Heart left ventricle (tissue), 16 donors: ENCODE results near the gene TMEM236. TPM values are rescaled to one million over a fixed set of nuclear protein-coding genes. Genes with fewer than 3 reads are reported as not detected.

Source experiments
- ATAC-seq, 4 donors: fragments of 200-7000 bp; cut with Tn5 transposase; one replicate each; pipeline ENCODE4 v1.9.1; 2020 to 2022; ENCODE audit warnings: moderate library complexity in 4 of 4, mild to moderate bottlenecking in 3 of 4, moderate number of reproducible peaks in 1 of 4
- DNase-seq, 5 donors: peaks; one replicate each; pipeline ENCODE4 v3.0.0-alpha.2; 2020
- H3K27ac ChIP-seq, 12 donors: fragments of 200-600 bp; sonication (generic) in 4 of 12; one replicate each; pipeline versions ENCODE4 v1.5.0 to v1.8.0; 2016 to 2022; ENCODE audit warnings: mild to moderate bottlenecking in 2 of 12
- H3K27me3 ChIP-seq, 9 donors: fragments of 200-600 bp; sonication (generic) in 2 of 9; one replicate each; pipeline versions ENCODE4 v1.5.1 to v1.8.0; 2016 to 2022; ENCODE audit warnings: mild to moderate bottlenecking in 3 of 9
- H3K36me3 ChIP-seq, 9 donors: fragments of 200-600 bp; sonication (generic) in 2 of 9; one replicate each; pipeline versions ENCODE4 v1.5.0 to v1.8.0; 2018 to 2022; ENCODE audit warnings: mild to moderate bottlenecking in 2 of 9
- H3K4me1 ChIP-seq, 12 donors: fragments of 200-600 bp; sonication (generic) in 4 of 12; one replicate each; pipeline versions ENCODE4 v1.5.0 to v1.8.0; 2016 to 2022; ENCODE audit warnings: mild to moderate bottlenecking in 3 of 12
- H3K4me3 ChIP-seq, 12 donors: fragments of 200-600 bp; sonication (generic) in 4 of 12; one replicate each; pipeline versions ENCODE4 v1.5.0 to v1.8.0; 2017 to 2022; ENCODE audit warnings: mild to moderate bottlenecking in 9 of 12, moderate library complexity in 4 of 12
- H3K9me3 ChIP-seq, 12 donors: fragments of 200-600 bp; sonication (generic) in 4 of 12; one replicate each; pipeline versions ENCODE4 v1.5.0 to v1.8.0; 2016 to 2022; ENCODE audit warnings: mild to moderate bottlenecking in 1 of 12
- CTCF ChIP-seq, 12 donors: fragments of 200-600 bp; sonication (generic) in 4 of 12; IDR thresholded peaks; one replicate each; pipeline versions ENCODE4 v1.5.0 to v1.8.0; 2018 to 2022; ENCODE audit warnings: antibody characterized with exemption in 12 of 12, mild to moderate bottlenecking in 5 of 12
- POLR2A ChIP-seq, 2 donors: fragments of 450-650 bp; IDR thresholded peaks; one replicate each; pipeline ENCODE4 v1.6.1; 2017; ENCODE audit warnings: antibody characterized with exemption in 2 of 2, mild to moderate bottlenecking in 2 of 2, moderate library complexity in 2 of 2
- WGBS, 4 donors: extraction: QIAGEN DNeasy Blood & Tissue Kit in 2 of 4; methylation state at CpG; one replicate each; pipeline versions ENCODE4 v1.1.5 to v1.1.7; 2013 to 2018; 5-methylcytosine and 5-hydroxymethylcytosine counted together
- intact Hi-C, 10 donors: fragments of 100-400 bp; cut with DNase I; formaldehyde crosslinking; loops; one replicate each; pipeline versions ENCODE4 v1.11.1 to v1.14.2; 2022
- polyA plus RNA-seq, 2 donors: library from polyadenylated mRNA; stranded (reverse); fragments of 200-250 nt; gene quantifications; one replicate each; pipeline ENCODE4 v1.2.3, GENCODE V29; 2013
- total RNA-seq, 9 donors: library from RNA; depleted of rRNA in 2 of 9; stranded (reverse); fragments of >200 nt in 2 of 9; fragmentation: NEBNext Ultra II Directional in 3 of 9; extraction: Animal tissue kit (Norgen Biotek cat#: 25700) in 3 of 9; gene quantifications; one replicate each; pipeline versions ENCODE4 v1.1.0 to v1.2.4, GENCODE V29; 2016 to 2023
- donor health status: ischemic (EF 13 %, LVEDD 7.1; RV severe dilation, severe dysfunction).
- donor health status: healthy with polysubstance abuse.
- donor health status: DM: no; HTN: yes; CAD: no.
- donor health status: DM: no; HTN: no; CAD: no.
- donor health status: ischemic (EF 25% LVEDD 6.9; RV normal size, moderate dysfunction).
- donor health status: ischemic (EF 25% LVEDD 5.7; RV mildly dilated, moderate dysfunction).
- donor health status: healthy.
- donor health status: DM: yes; HTN: yes; CAD: no.
- donor health status: ischemic (EF 35%, LVEDD 5.7; RV mildly dilated, moderate dysfunction).
- donor health status: nonischemic (EF 11% LVEDD 7.7; RV severe dilation, severe dysfunction).
- donor health status: DM: yes; HTN: yes; CAD: no.
- donor health status: PGD.
- donor health status: ischemic (EF 29% LVEDD 5.4; RV normal size, mild dysfunction).
- donor health status: nonischemic (EF 23%, LVEDD 6.1; RV moderate dilation, normal function).

TMEM236 gene
- total and polyA plus RNA-seq, 11 donors, result 0.09 to 3.2 (median 0.38) TPM

GRCh38 chr10:17758896-17759295 is 6.9 kb downstream of the TMEM236 start:
- Histone ChIP-seq H3K27me3 (no peaks in the 10 kb centered on the region), H3K4me3 (no peak overlapping the region), H3K9me3 (no peaks in the 10 kb centered on the region), H3K36me3 (no peaks in the 10 kb centered on the region), H3K27ac (peak overlapping the region in 1 of 12 donors; percentile 32), H3K4me1 (peaks cover 0 to 21% (median 0%) of the 10 kb centered on the region in 12 donors)
- no peak for DNase-seq
- ATAC-seq, result no peak
- intact Hi-C loops, result no loop called here
- TF ChIP-seq CTCF (IDR thresholded peaks at IDR 0.05) (no peak), POLR2A (IDR thresholded peaks at IDR 0.05) (no peak)

- H3K9me3 ChIP-seq, result peaks cover 0 to 6% (median 0%) of the 10 kb centered on the region in 12 donors
- TF ChIP-seq CTCF (IDR thresholded peaks at IDR 0.05), result no peak
- TF ChIP-seq POLR2A (IDR thresholded peaks at IDR 0.05), result no peak
- no peak overlapping the region for H3K27ac ChIP-seq
- H3K27me3 ChIP-seq, result no peaks in the 10 kb centered on the region
- intact Hi-C loops, result no loop called here
- no peak for ATAC-seq
- no peak overlapping the region for H3K4me3 ChIP-seq
- H3K36me3 ChIP-seq, result no peaks in the 10 kb centered on the region
- no peak for DNase-seq
- WGBS, 4 donors, result 64 to 69% (median 65%) methylated on average over 4 of the region's 4 CpGs
- peaks cover 0 to 14% (median 0%) of the 10 kb centered on the region in 12 donors for H3K4me1 ChIP-seq
These were observed 12.1 kb downstream of the TMEM236 start for GRCh38 chr10:17764142-17764541.

GRCh38 chr10:17765602-17766001 is 13.6 kb downstream of the TMEM236 start:
- intact Hi-C loops, result no loop called here
- whole genome bisulfite sequencing, 4 donors, result 55 to 79% (median 69%) methylated on average over 3 of the region's 3 CpGs
- DNase-seq (no peak), ATAC-seq (no peak)
- no peak for TF ChIP-seq CTCF (IDR thresholded peaks at IDR 0.05)
- no peak for TF ChIP-seq POLR2A (IDR thresholded peaks at IDR 0.05)
- Histone ChIP-seq H3K36me3 (no peaks in the 10 kb centered on the region), H3K4me3 (no peak overlapping the region), H3K27me3 (no peaks in the 10 kb centered on the region), H3K4me1 (peaks cover 0 to 24% (median 0%) of the 10 kb centered on the region in 12 donors), H3K9me3 (peaks cover 0 to 6% (median 0%) of the 10 kb centered on the region in 12 donors), H3K27ac (peak overlapping the region in 1 of 12 donors; percentile 59)

GRCh38 chr10:17766731-17767130 is 14.7 kb downstream of the TMEM236 start:
- TF ChIP-seq CTCF (IDR thresholded peaks at IDR 0.05) (no peak), POLR2A (IDR thresholded peaks at IDR 0.05) (no peak)
- WGBS, 4 donors, result 68 to 92% (median 77%) methylated on average over 1 of the region's 1 CpG
- intact Hi-C loops, result no loop called here
- no peaks in the 10 kb centered on the region for H3K36me3 ChIP-seq
- H3K27ac ChIP-seq, result peak overlapping the region in 1 of 12 donors; percentile 59
- H3K4me3 ChIP-seq, result no peak overlapping the region
- ATAC-seq (no peak), DNase-seq (no peak)
- H3K27me3 ChIP-seq, result no peaks in the 10 kb centered on the region
- peaks cover 0 to 25% (median 0%) of the 10 kb centered on the region in 12 donors for H3K4me1 ChIP-seq
- H3K9me3 ChIP-seq, result peaks cover 0 to 6% (median 0%) of the 10 kb centered on the region in 12 donors
